Superior temporal gyrus (tissue), 1 donor: ENCODE results near the gene TNFRSF12A.

Experiments used
- DNase-seq: peaks from one replicate; pipeline ENCODE4 v3.0.0-alpha.2; 2016; ENCODE audit errors: extremely low spot score

Gene TNFRSF12A

GRCh38 chr16:3026609-3027488, 6.7 kb downstream of the TNFRSF12A start:
- no peak for DNase-seq

GRCh38 chr16:3027489-3027795, 7.3 kb downstream of the TNFRSF12A start:
- DNase-seq, result no peak

GRCh38 chr16:3027983-3028715, 8.0 kb downstream of the TNFRSF12A start:
- peak; percentile 65 for DNase-seq

- no peak for DNase-seq
Measured at GRCh38 chr16:3028716-3029319, 8.7 kb downstream of the TNFRSF12A start.

- no peak for DNase-seq
Measured at GRCh38 chr16:3029491-3030221, 9.5 kb downstream of the TNFRSF12A start.

- DNase-seq, result no peak
Measured at GRCh38 chr16:3030222-3031212, 10.3 kb downstream of the TNFRSF12A start.

- DNase-seq, result no peak
Measured at GRCh38 chr16:3032624-3033023, 12.5 kb downstream of the TNFRSF12A start.

GRCh38 chr16:3035289-3035971, 15.3 kb downstream of the TNFRSF12A start:
- DNase-seq, result no peak

GRCh38 chr16:3035972-3036725, 16.0 kb downstream of the TNFRSF12A start:
- no peak for DNase-seq

GRCh38 chr16:3036726-3037315, 16.7 kb downstream of the TNFRSF12A start, which contains the start of gene BICDL2:
TSS of gene BICDL2 (minus strand) at chr16:3036944. CDS start at chr16:3035496, 1,448 bp downstream.
- no peak for DNase-seq

- DNase-seq, result no peak
Measured at GRCh38 chr16:3038256-3038655, 18.1 kb downstream of the TNFRSF12A start.

- no peak for DNase-seq
Measured at GRCh38 chr16:3038896-3039295, 18.7 kb downstream of the TNFRSF12A start.

GRCh38 chr16:3042376-3042775, 22.2 kb downstream of the TNFRSF12A start:
- DNase-seq, result no peak

- no peak for DNase-seq
Measured at GRCh38 chr16:3044708-3045107, 24.5 kb downstream of the TNFRSF12A start.

- no peak for DNase-seq
Measured at GRCh38 chr16:3045758-3046640, 25.8 kb downstream of the TNFRSF12A start, which contains the start of gene MMP25. TSS of gene MMP25 (plus strand) at chr16:3046561. CDS start at chr16:3046918, 357 bp downstream.

GRCh38 chr16:3046641-3047386, 26.6 kb downstream of the TNFRSF12A start:
- DNase-seq, result no peak

- no peak for DNase-seq
Measured at GRCh38 chr16:3047387-3047720, 27.2 kb downstream of the TNFRSF12A start.
